ENCODE measurements around the gene FZD4.

The FZD4 gene

GRCh38 chr11:86933891-86934581, 21.2 kb downstream of the FZD4 start:
- H3K36me3 ChIP-seq (ENCODE audit: insufficient read depth, low read length): no peaks in the 10 kb centered on the region
- H3K27me3 ChIP-seq (ENCODE audit: control insufficient read depth in 1 of 2, insufficient read depth in 2 of 2, low read length in 2 of 2): no peaks in the 10 kb centered on the region
- H3K9ac ChIP-seq (ENCODE audit: low read length): no peak overlapping the region
- H3K4me1 ChIP-seq (ENCODE audit: insufficient read depth, low read length): peaks cover 77% of the 10 kb centered on the region
- H3K27ac ChIP-seq (ENCODE audit: low read depth, low read length): no peak overlapping the region
- no peak overlapping the region for H3K4me3 ChIP-seq (ENCODE audit: low read depth in 1 of 2, low read length in 2 of 2)
- H3K9me3 ChIP-seq (ENCODE audit: low read length): no peaks in the 10 kb centered on the region

- no peaks in the 10 kb centered on the region for H3K9me3 ChIP-seq (ENCODE audit: low read length)
- no peak overlapping the region for H3K4me3 ChIP-seq (ENCODE audit: low read depth in 1 of 2, low read length in 2 of 2)
- no peaks in the 10 kb centered on the region for H3K36me3 ChIP-seq (ENCODE audit: insufficient read depth, low read length)
- no peaks in the 10 kb centered on the region for H3K27me3 ChIP-seq (ENCODE audit: control insufficient read depth in 1 of 2, insufficient read depth in 2 of 2, low read length in 2 of 2)
- no peak overlapping the region for H3K9ac ChIP-seq (ENCODE audit: low read length)
- peaks cover 68% of the 10 kb centered on the region for H3K4me1 ChIP-seq (ENCODE audit: insufficient read depth, low read length)
- peak overlapping the region; percentile 25 for H3K27ac ChIP-seq (ENCODE audit: low read depth, low read length)
These were observed 22.0 kb downstream of the FZD4 start for GRCh38 chr11:86932924-86933875.

- no peaks in the 10 kb centered on the region for H3K9me3 ChIP-seq (ENCODE audit: low read length)
- no peaks in the 10 kb centered on the region for H3K27me3 ChIP-seq (ENCODE audit: control insufficient read depth in 1 of 2, insufficient read depth in 2 of 2, low read length in 2 of 2)
- H3K4me1 ChIP-seq (ENCODE audit: insufficient read depth, low read length): peaks cover 59% of the 10 kb centered on the region
- H3K9ac ChIP-seq (ENCODE audit: low read length): no peak overlapping the region
- no peaks in the 10 kb centered on the region for H3K36me3 ChIP-seq (ENCODE audit: insufficient read depth, low read length)
- no peak overlapping the region for H3K27ac ChIP-seq (ENCODE audit: low read depth, low read length)
- H3K4me3 ChIP-seq (ENCODE audit: low read depth in 1 of 2, low read length in 2 of 2): no peak overlapping the region
These were observed 23.0 kb downstream of the FZD4 start for GRCh38 chr11:86932259-86932585.

GRCh38 chr11:86931548-86932258, 23.5 kb downstream of the FZD4 start:
- peaks cover 54% of the 10 kb centered on the region for H3K4me1 ChIP-seq (ENCODE audit: insufficient read depth, low read length)
- H3K9me3 ChIP-seq (ENCODE audit: low read length): no peaks in the 10 kb centered on the region
- no peaks in the 10 kb centered on the region for H3K36me3 ChIP-seq (ENCODE audit: insufficient read depth, low read length)
- H3K27ac ChIP-seq (ENCODE audit: low read depth, low read length): no peak overlapping the region
- no peaks in the 10 kb centered on the region for H3K27me3 ChIP-seq (ENCODE audit: control insufficient read depth in 1 of 2, insufficient read depth in 2 of 2, low read length in 2 of 2)
- H3K4me3 ChIP-seq (ENCODE audit: low read depth in 1 of 2, low read length in 2 of 2): no peak overlapping the region
- no peak overlapping the region for H3K9ac ChIP-seq (ENCODE audit: low read length)

- Histone ChIP-seq H3K9ac (ENCODE audit: low read length) (no peak overlapping the region), H3K4me1 (ENCODE audit: insufficient read depth, low read length) (peaks cover 53% of the 10 kb centered on the region), H3K27me3 (ENCODE audit: control insufficient read depth in 1 of 2, insufficient read depth in 2 of 2, low read length in 2 of 2) (no peaks in the 10 kb centered on the region), H3K36me3 (ENCODE audit: insufficient read depth, low read length) (no peaks in the 10 kb centered on the region), H3K9me3 (ENCODE audit: low read length) (no peaks in the 10 kb centered on the region), H3K4me3 (ENCODE audit: low read depth in 1 of 2, low read length in 2 of 2) (no peak overlapping the region), H3K27ac (ENCODE audit: low read depth, low read length) (no peak overlapping the region)
These were observed 24.1 kb downstream of the FZD4 start for GRCh38 chr11:86930957-86931547.

GRCh38 chr11:86926975-86927374, 28.2 kb downstream of the FZD4 start:
- Histone ChIP-seq H3K27me3 (ENCODE audit: control insufficient read depth in 1 of 2, insufficient read depth in 2 of 2, low read length in 2 of 2) (no peaks in the 10 kb centered on the region), H3K4me3 (ENCODE audit: low read depth in 1 of 2, low read length in 2 of 2) (no peak overlapping the region), H3K4me1 (ENCODE audit: insufficient read depth, low read length) (peaks cover 25% of the 10 kb centered on the region), H3K9ac (ENCODE audit: low read length) (no peak overlapping the region), H3K36me3 (ENCODE audit: insufficient read depth, low read length) (no peaks in the 10 kb centered on the region), H3K27ac (ENCODE audit: low read depth, low read length) (no peak overlapping the region), H3K9me3 (ENCODE audit: low read length) (no peaks in the 10 kb centered on the region)

GRCh38 chr11:86923999-86924766, 31.0 kb downstream of the FZD4 start:
- H3K4me1 ChIP-seq (ENCODE audit: insufficient read depth, low read length): peaks cover 27% of the 10 kb centered on the region
- H3K9me3 ChIP-seq (ENCODE audit: low read length): no peaks in the 10 kb centered on the region
- H3K36me3 ChIP-seq (ENCODE audit: insufficient read depth, low read length): no peaks in the 10 kb centered on the region
- H3K27ac ChIP-seq (ENCODE audit: low read depth, low read length): no peak overlapping the region
- no peak overlapping the region for H3K4me3 ChIP-seq (ENCODE audit: low read depth in 1 of 2, low read length in 2 of 2)
- no peaks in the 10 kb centered on the region for H3K27me3 ChIP-seq (ENCODE audit: control insufficient read depth in 1 of 2, insufficient read depth in 2 of 2, low read length in 2 of 2)
- H3K9ac ChIP-seq (ENCODE audit: low read length): no peak overlapping the region

- no peak overlapping the region for H3K27ac ChIP-seq (ENCODE audit: low read depth, low read length)
- no peaks in the 10 kb centered on the region for H3K36me3 ChIP-seq (ENCODE audit: insufficient read depth, low read length)
- peaks cover 27% of the 10 kb centered on the region for H3K4me1 ChIP-seq (ENCODE audit: insufficient read depth, low read length)
- no peaks in the 10 kb centered on the region for H3K9me3 ChIP-seq (ENCODE audit: low read length)
- no peak overlapping the region for H3K4me3 ChIP-seq (ENCODE audit: low read depth in 1 of 2, low read length in 2 of 2)
- H3K27me3 ChIP-seq (ENCODE audit: control insufficient read depth in 1 of 2, insufficient read depth in 2 of 2, low read length in 2 of 2): no peaks in the 10 kb centered on the region
- H3K9ac ChIP-seq (ENCODE audit: low read length): no peak overlapping the region
These were observed 33.0 kb downstream of the FZD4 start for GRCh38 chr11:86922225-86922624.

GRCh38 chr11:86919557-86920210, 35.5 kb downstream of the FZD4 start:
- H3K4me1 ChIP-seq (ENCODE audit: insufficient read depth, low read length): peaks cover 20% of the 10 kb centered on the region
- no peaks in the 10 kb centered on the region for H3K9me3 ChIP-seq (ENCODE audit: low read length)
- H3K4me3 ChIP-seq (ENCODE audit: low read depth in 1 of 2, low read length in 2 of 2): no peak overlapping the region
- H3K27ac ChIP-seq (ENCODE audit: low read depth, low read length): no peak overlapping the region
- H3K36me3 ChIP-seq (ENCODE audit: insufficient read depth, low read length): no peaks in the 10 kb centered on the region
- H3K9ac ChIP-seq (ENCODE audit: low read length): no peak overlapping the region
- H3K27me3 ChIP-seq (ENCODE audit: control insufficient read depth in 1 of 2, insufficient read depth in 2 of 2, low read length in 2 of 2): no peaks in the 10 kb centered on the region

GRCh38 chr11:86918973-86919372, 36.2 kb downstream of the FZD4 start:
- Histone ChIP-seq H3K4me3 (ENCODE audit: low read depth in 1 of 2, low read length in 2 of 2) (no peak overlapping the region), H3K36me3 (ENCODE audit: insufficient read depth, low read length) (no peaks in the 10 kb centered on the region), H3K27ac (ENCODE audit: low read depth, low read length) (no peak overlapping the region), H3K27me3 (ENCODE audit: control insufficient read depth in 1 of 2, insufficient read depth in 2 of 2, low read length in 2 of 2) (no peaks in the 10 kb centered on the region), H3K9me3 (ENCODE audit: low read length) (no peaks in the 10 kb centered on the region), H3K9ac (ENCODE audit: low read length) (no peak overlapping the region), H3K4me1 (ENCODE audit: insufficient read depth, low read length) (peaks cover 15% of the 10 kb centered on the region)

All from muscle layer of colon (tissue), 2 donors.